Measurements from ENCODE around the gene TMEM203.

Gene TMEM203

DNA sequence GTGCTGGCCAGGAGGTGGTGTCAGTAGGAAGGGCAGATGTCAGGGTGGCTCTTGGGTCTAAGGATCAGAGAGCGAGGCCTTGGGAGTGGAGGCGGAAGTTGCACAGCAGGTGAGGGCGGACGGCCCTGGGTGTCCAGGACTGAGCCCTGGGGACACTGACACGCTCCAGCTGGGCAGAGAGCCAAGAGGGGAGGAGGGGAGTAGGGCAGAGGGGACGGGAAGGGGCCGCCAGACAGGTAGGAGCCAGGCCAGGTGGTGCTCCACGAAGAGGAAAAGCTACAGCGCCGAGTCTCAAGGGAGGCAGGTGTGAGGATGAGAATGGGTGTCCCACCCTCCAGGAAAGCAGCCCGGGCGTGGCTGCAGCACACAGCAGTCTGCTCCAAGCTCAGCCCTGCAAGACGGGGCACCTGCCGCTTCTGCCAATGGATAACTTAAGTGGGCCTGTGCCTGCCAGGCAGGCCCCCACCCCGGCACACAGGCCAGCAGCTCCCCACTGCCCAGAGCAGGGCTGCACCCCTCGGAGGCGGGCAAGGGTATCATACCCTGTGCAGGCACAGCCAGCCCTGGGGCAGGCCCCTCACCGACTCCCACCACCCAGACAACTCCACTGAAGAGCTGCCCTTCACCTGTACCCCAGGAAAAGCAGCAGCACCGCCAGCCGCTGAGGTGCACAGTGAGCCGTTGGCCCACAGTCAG, 9.8 kb downstream of the TMEM203 start:
- no peak overlapping the region for H3K4me3 ChIP-seq (ENCODE audit: low read depth, low read length)
- no peaks in the 10 kb centered on the region for H3K9me3 ChIP-seq (ENCODE audit: control insufficient read depth, insufficient read depth, low read depth, low read length)
- no peak overlapping the region for H3K9ac ChIP-seq (ENCODE audit: low read length)
- H3K36me3 ChIP-seq (ENCODE audit: control insufficient read depth, insufficient read depth, low read length) = peaks cover 13% of the 10 kb centered on the region
- no peaks in the 10 kb centered on the region for H3K27me3 ChIP-seq (ENCODE audit: control insufficient read depth, insufficient read depth, low read length)
- H3K27ac ChIP-seq (ENCODE audit: low read depth, low read length) = no peak overlapping the region
- peaks cover 30% of the 10 kb centered on the region for H3K4me1 ChIP-seq (ENCODE audit: control insufficient read depth, insufficient read depth, low read length)

GRCh38 chr9:137194909-137195308, 10.5 kb downstream of the TMEM203 start:
- Histone ChIP-seq H3K36me3 (ENCODE audit: control insufficient read depth, insufficient read depth, low read length) (peaks cover 17% of the 10 kb centered on the region), H3K9ac (ENCODE audit: low read length) (peak overlapping the region; percentile 17), H3K4me1 (ENCODE audit: control insufficient read depth, insufficient read depth, low read length) (peaks cover 30% of the 10 kb centered on the region), H3K27ac (ENCODE audit: low read depth, low read length) (no peak overlapping the region), H3K27me3 (ENCODE audit: control insufficient read depth, insufficient read depth, low read length) (no peaks in the 10 kb centered on the region), H3K4me3 (ENCODE audit: low read depth, low read length) (no peak overlapping the region), H3K9me3 (ENCODE audit: control insufficient read depth, insufficient read depth, low read depth, low read length) (no peaks in the 10 kb centered on the region)

GRCh38 chr9:137194388-137194787, 11.1 kb downstream of the TMEM203 start:
- Histone ChIP-seq H3K4me1 (ENCODE audit: control insufficient read depth, insufficient read depth, low read length) (peaks cover 32% of the 10 kb centered on the region), H3K27me3 (ENCODE audit: control insufficient read depth, insufficient read depth, low read length) (no peaks in the 10 kb centered on the region), H3K4me3 (ENCODE audit: low read depth, low read length) (no peak overlapping the region), H3K9me3 (ENCODE audit: control insufficient read depth, insufficient read depth, low read depth, low read length) (no peaks in the 10 kb centered on the region), H3K9ac (ENCODE audit: low read length) (peak overlapping the region; percentile 17), H3K27ac (ENCODE audit: low read depth, low read length) (no peak overlapping the region), H3K36me3 (ENCODE audit: control insufficient read depth, insufficient read depth, low read length) (peaks cover 21% of the 10 kb centered on the region)

GRCh38 chr9:137193771-137194170, 11.7 kb downstream of the TMEM203 start:
- Histone ChIP-seq H3K9ac (ENCODE audit: low read length) (no peak overlapping the region), H3K9me3 (ENCODE audit: control insufficient read depth, insufficient read depth, low read depth, low read length) (no peaks in the 10 kb centered on the region), H3K27ac (ENCODE audit: low read depth, low read length) (no peak overlapping the region), H3K27me3 (ENCODE audit: control insufficient read depth, insufficient read depth, low read length) (no peaks in the 10 kb centered on the region), H3K4me3 (ENCODE audit: low read depth, low read length) (no peak overlapping the region), H3K36me3 (ENCODE audit: control insufficient read depth, insufficient read depth, low read length) (peaks cover 21% of the 10 kb centered on the region), H3K4me1 (ENCODE audit: control insufficient read depth, insufficient read depth, low read length) (peaks cover 28% of the 10 kb centered on the region)

- Histone ChIP-seq H3K9ac (ENCODE audit: low read length) (no peak overlapping the region), H3K9me3 (ENCODE audit: control insufficient read depth, insufficient read depth, low read depth, low read length) (no peaks in the 10 kb centered on the region), H3K4me3 (ENCODE audit: low read depth, low read length) (no peak overlapping the region), H3K27ac (ENCODE audit: low read depth, low read length) (no peak overlapping the region), H3K27me3 (ENCODE audit: control insufficient read depth, insufficient read depth, low read length) (no peaks in the 10 kb centered on the region), H3K4me1 (ENCODE audit: control insufficient read depth, insufficient read depth, low read length) (peaks cover 21% of the 10 kb centered on the region), H3K36me3 (ENCODE audit: control insufficient read depth, insufficient read depth, low read length) (peaks cover 21% of the 10 kb centered on the region)
Observed at GRCh38 chr9:137192859-137193258, 12.6 kb downstream of the TMEM203 start.

DNA sequence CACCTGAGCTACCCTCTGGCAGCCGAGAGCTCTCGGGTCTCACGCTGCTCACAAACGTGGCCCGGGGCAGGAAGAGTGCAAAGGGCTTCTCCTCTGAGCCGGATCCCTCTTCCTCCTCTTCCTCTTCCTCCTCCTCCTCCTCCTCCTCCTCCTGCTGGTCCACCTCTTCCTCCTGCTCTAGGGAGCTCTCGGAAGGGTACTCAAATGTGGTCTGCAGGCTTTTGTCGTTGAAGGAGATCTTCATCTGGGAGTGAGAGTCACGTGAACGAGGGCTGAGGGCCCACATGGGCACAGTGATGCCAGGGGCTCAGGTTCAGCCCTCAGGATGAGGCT, 13.0 kb downstream of the TMEM203 start:
- peaks cover 21% of the 10 kb centered on the region for H3K36me3 ChIP-seq (ENCODE audit: control insufficient read depth, insufficient read depth, low read length)
- no peaks in the 10 kb centered on the region for H3K9me3 ChIP-seq (ENCODE audit: control insufficient read depth, insufficient read depth, low read depth, low read length)
- H3K4me3 ChIP-seq (ENCODE audit: low read depth, low read length) = no peak overlapping the region
- peaks cover 24% of the 10 kb centered on the region for H3K4me1 ChIP-seq (ENCODE audit: control insufficient read depth, insufficient read depth, low read length)
- H3K9ac ChIP-seq (ENCODE audit: low read length) = no peak overlapping the region
- no peak overlapping the region for H3K27ac ChIP-seq (ENCODE audit: low read depth, low read length)
- H3K27me3 ChIP-seq (ENCODE audit: control insufficient read depth, insufficient read depth, low read length) = no peaks in the 10 kb centered on the region

DNA sequence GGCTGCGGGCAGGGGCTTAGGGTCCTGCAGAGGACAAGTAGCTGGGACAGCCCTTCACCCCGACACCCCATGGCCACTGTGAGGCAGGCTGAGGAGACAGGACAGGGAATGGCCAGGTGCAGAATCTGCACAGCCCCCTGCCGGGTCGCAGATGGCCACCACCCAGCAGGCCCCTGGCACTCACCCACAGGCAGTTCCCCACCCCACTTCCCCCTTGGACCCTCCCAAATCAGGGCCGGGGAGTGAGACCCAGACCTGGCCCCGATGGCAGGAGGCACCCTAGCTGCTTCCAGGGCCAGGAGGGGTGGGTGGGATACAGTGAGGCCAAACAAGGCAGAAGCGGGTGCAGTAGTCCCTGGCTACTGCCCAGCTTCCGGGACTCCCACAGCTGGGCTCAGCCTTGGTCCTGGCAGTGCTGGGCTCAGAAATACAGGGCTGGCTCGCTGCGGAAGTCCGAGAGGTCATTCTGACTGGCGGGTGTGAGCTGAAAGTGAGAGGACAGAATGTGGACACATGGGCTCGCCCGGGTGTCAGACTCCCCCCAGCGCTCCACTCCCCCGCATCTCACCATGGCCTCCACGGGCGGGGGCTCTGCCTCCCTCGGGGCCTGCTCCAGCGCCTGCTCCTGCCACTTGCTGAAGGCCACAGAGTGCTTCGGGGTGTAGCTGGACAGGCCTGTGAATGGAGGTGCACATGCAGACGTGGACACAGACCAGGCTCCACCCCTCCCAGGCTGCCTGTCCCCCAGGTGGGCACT, 13.6 kb downstream of the TMEM203 start:
- H3K9ac ChIP-seq (ENCODE audit: low read length) = no peak overlapping the region
- H3K27me3 ChIP-seq (ENCODE audit: control insufficient read depth, insufficient read depth, low read length) = no peaks in the 10 kb centered on the region
- H3K36me3 ChIP-seq (ENCODE audit: control insufficient read depth, insufficient read depth, low read length) = peaks cover 21% of the 10 kb centered on the region
- H3K27ac ChIP-seq (ENCODE audit: low read depth, low read length) = no peak overlapping the region
- peaks cover 24% of the 10 kb centered on the region for H3K4me1 ChIP-seq (ENCODE audit: control insufficient read depth, insufficient read depth, low read length)
- no peaks in the 10 kb centered on the region for H3K9me3 ChIP-seq (ENCODE audit: control insufficient read depth, insufficient read depth, low read depth, low read length)
- H3K4me3 ChIP-seq (ENCODE audit: low read depth, low read length) = no peak overlapping the region

- H3K27ac ChIP-seq (ENCODE audit: low read depth, low read length) = no peak overlapping the region
- peaks cover 25% of the 10 kb centered on the region for H3K36me3 ChIP-seq (ENCODE audit: control insufficient read depth, insufficient read depth, low read length)
- H3K9ac ChIP-seq (ENCODE audit: low read length) = no peak overlapping the region
Observed at GRCh38 chr9:137191245-137191644, 14.2 kb downstream of the TMEM203 start.

DNA sequence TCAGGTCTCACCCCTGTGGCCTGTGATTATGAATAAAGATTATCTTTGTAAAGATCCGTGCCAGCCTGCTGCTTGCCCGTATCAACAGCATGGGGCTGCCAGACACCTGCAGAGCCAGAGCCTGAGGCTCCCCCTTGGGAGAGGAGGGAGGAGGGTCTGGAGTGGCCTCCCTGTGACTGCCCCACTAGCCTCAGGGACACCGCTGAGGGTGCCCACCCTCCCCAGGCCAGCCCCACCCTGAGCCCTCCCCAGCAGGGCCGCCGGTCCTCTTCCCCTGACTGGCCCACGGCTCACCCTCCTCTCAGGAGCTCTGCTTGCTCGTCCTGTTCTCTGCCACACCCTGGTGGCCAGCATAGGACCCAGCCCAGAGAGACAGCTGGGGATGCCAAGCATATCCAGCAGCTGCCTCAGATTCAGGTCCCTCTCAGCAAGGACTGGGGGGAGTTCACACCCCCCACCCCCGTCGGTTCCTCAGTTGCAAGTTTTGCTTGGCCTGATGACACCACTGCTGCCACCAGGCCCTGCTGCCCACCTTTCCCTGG, 15.1 kb downstream of the TMEM203 start:
- no peak overlapping the region for H3K27ac ChIP-seq (ENCODE audit: low read depth, low read length)
- no peaks in the 10 kb centered on the region for H3K27me3 ChIP-seq (ENCODE audit: control insufficient read depth, insufficient read depth, low read length)
- no peaks in the 10 kb centered on the region for H3K9me3 ChIP-seq (ENCODE audit: control insufficient read depth, insufficient read depth, low read depth, low read length)
- no peak overlapping the region for H3K9ac ChIP-seq (ENCODE audit: low read length)
- no peak overlapping the region for H3K4me3 ChIP-seq (ENCODE audit: low read depth, low read length)
- H3K36me3 ChIP-seq (ENCODE audit: control insufficient read depth, insufficient read depth, low read length) = peaks cover 33% of the 10 kb centered on the region
- peaks cover 24% of the 10 kb centered on the region for H3K4me1 ChIP-seq (ENCODE audit: control insufficient read depth, insufficient read depth, low read length)

More at GRCh38 chr9:137191245-137191644, 14.2 kb downstream of the TMEM203 start:
- H3K9me3 ChIP-seq (ENCODE audit: control insufficient read depth, insufficient read depth, low read depth, low read length) = no peaks in the 10 kb centered on the region
- peaks cover 24% of the 10 kb centered on the region for H3K4me1 ChIP-seq (ENCODE audit: control insufficient read depth, insufficient read depth, low read length)
- no peak overlapping the region for H3K4me3 ChIP-seq (ENCODE audit: low read depth, low read length)
- no peaks in the 10 kb centered on the region for H3K27me3 ChIP-seq (ENCODE audit: control insufficient read depth, insufficient read depth, low read length)

GRCh38 chr9:137189297-137190295, 15.9 kb downstream of the TMEM203 start:
- Histone ChIP-seq H3K9ac (ENCODE audit: low read length) (peak overlapping the region; percentile 81), H3K4me3 (ENCODE audit: low read depth, low read length) (peak overlapping the region; percentile 95), H3K9me3 (ENCODE audit: control insufficient read depth, insufficient read depth, low read depth, low read length) (no peaks in the 10 kb centered on the region), H3K36me3 (ENCODE audit: control insufficient read depth, insufficient read depth, low read length) (peaks cover 40% of the 10 kb centered on the region), H3K4me1 (ENCODE audit: control insufficient read depth, insufficient read depth, low read length) (peaks cover 17% of the 10 kb centered on the region), H3K27me3 (ENCODE audit: control insufficient read depth, insufficient read depth, low read length) (no peaks in the 10 kb centered on the region), H3K27ac (ENCODE audit: low read depth, low read length) (0 out of 2 replicates have a peak overlapping the region, but pooled peaks have one; percentile 46)

Data from HUES6 (cell line).